SK-N-SH (cell line): Measurements from ENCODE around the gene TMEM92. TPM values are rescaled to one million over a fixed set of nuclear protein-coding genes. Genes with fewer than 3 reads are reported as not detected.
A peak's percentile ranks its signal among the peaks of the same experiment; 100 is the strongest.

Experiments used
- CTCF ChIA-PET: fragments of 300-600, 350-600 bp; formaldehyde crosslinking; extraction: SDS; loops from one replicate; lab custom pipeline; 2021; lab: Yijun Ruan, JAX
- POLR2A ChIA-PET: fragments of 350-600 bp; sonication (Branson Sonifier 250); formaldehyde crosslinking; extraction: SDS; loops from one replicate; lab custom pipeline; 2020; ENCODE audit warnings: antibody characterized with exemption, inconsistent platforms; lab: Yijun Ruan, JAX
- DNase-seq: peaks from one replicate; pipeline ENCODE4 v3.0.0; 2012
- H2AFZ ChIP-seq: fragments of 200-600 bp; sonication (generic); 2 replicates; pipeline ENCODE4 v1.8.1; 2016; ENCODE audit warnings: antibody characterized with exemption, mild to moderate bottlenecking, low read depth
- H3F3A ChIP-seq: fragments of 200-600 bp; sonication (generic); replicated peaks from 2 replicates; pipeline ENCODE3; 2016; ENCODE audit warnings: antibody characterized with exemption, mild to moderate bottlenecking; ENCODE audit not compliant: insufficient read depth
- H3K27ac ChIP-seq, 2 experiments: fragments of 200-500 bp in 1 of 2; fragments of 200-600 bp in 1 of 2; sonication (Bioruptor generic) in 1 of 2; sonication (generic), shearing (Covaris generic) in 1 of 2; 2 replicates each; pipeline versions ENCODE4 v1.5.1 to v1.6.1; 2014 to 2016; ENCODE audit warnings: low read depth in 2 of 2, inconsistent platforms in 1 of 2, low read length in 1 of 2, mild to moderate bottlenecking in 1 of 2, mixed read lengths in 1 of 2
- H3K27me3 ChIP-seq: fragments of 200-600 bp; sonication (generic), shearing (Covaris generic); 2 replicates; pipeline ENCODE4 v1.6.1; 2016; ENCODE audit warnings: mixed run types; ENCODE audit not compliant: insufficient read depth
- H3K36me3 ChIP-seq, 2 experiments: fragments of 200-500 bp in 1 of 2; fragments of 200-600 bp in 1 of 2; sonication (Bioruptor generic) in 1 of 2; sonication (generic) in 1 of 2; replicated peaks in 1 of 2; 2 replicates each; pipeline versions ENCODE3 to v1.5.1; 2014 to 2016; ENCODE audit warnings: low read length in 1 of 2, mild to moderate bottlenecking in 1 of 2; ENCODE audit not compliant: insufficient read depth in 2 of 2, control insufficient read depth in 1 of 2
- H3K4me1 ChIP-seq, 2 experiments: fragments of 200-500 bp in 1 of 2; fragments of 200-600 bp in 1 of 2; sonication (Bioruptor generic) in 1 of 2; sonication (generic), shearing (Covaris generic) in 1 of 2; 2 replicates each; pipeline versions ENCODE4 v1.5.1 to v1.6.1; 2014 to 2016; ENCODE audit warnings: low read depth in 1 of 2, low read length in 1 of 2, mixed run types in 1 of 2; ENCODE audit not compliant: insufficient read depth in 2 of 2, control insufficient read depth in 1 of 2
- H3K4me2 ChIP-seq: fragments of 200-600 bp; sonication (generic), shearing (Covaris generic); 2 replicates; pipeline ENCODE4 v1.6.1; 2017; ENCODE audit warnings: mixed run types
- H3K4me3 ChIP-seq, 2 experiments: fragments of 200-500 bp in 1 of 2; fragments of 200-600 bp in 1 of 2; sonication (Bioruptor generic) in 1 of 2; sonication (generic), shearing (Covaris generic) in 1 of 2; 2 replicates each; pipeline versions ENCODE4 v1.5.1 to v1.8.1; 2014 to 2016; ENCODE audit warnings: low read depth in 2 of 2, inconsistent platforms in 1 of 2, low read length in 1 of 2, mild to moderate bottlenecking in 1 of 2, mixed read lengths in 1 of 2, moderate library complexity in 1 of 2
- H3K79me2 ChIP-seq: fragments of 200-600 bp; sonication (generic); 2 replicates; pipeline ENCODE4 v1.8.1; 2017; ENCODE audit warnings: mild to moderate bottlenecking; ENCODE audit not compliant: insufficient read depth
- H3K9ac ChIP-seq: fragments of 200-600 bp; sonication (generic); 2 replicates; pipeline ENCODE4 v1.6.1; 2017; ENCODE audit warnings: mixed run types
- H3K9me2 ChIP-seq: fragments of 200-600 bp; sonication (generic); 2 replicates; pipeline ENCODE4 v1.6.1; 2017; ENCODE audit warnings: mixed run types
- H3K9me3 ChIP-seq: fragments of 200-600 bp; sonication (generic); 2 replicates; pipeline ENCODE4 v1.6.1; 2017; ENCODE audit warnings: mixed run types, mild to moderate bottlenecking, moderate library complexity
- H4K20me1 ChIP-seq: fragments of 200-600 bp; sonication (generic); 2 replicates; pipeline ENCODE4 v1.6.1; 2017; ENCODE audit warnings: mild to moderate bottlenecking, mixed run types; ENCODE audit not compliant: insufficient read depth
- ELF1 ChIP-seq: IDR thresholded peaks from 2 replicates; pipeline ENCODE4 v1.4.0; 2012
- EP300 ChIP-seq, 2 experiments: IDR thresholded peaks; 2 replicates each; pipeline versions ENCODE4 v1.4.0 to v1.6.1; 2012; ENCODE audit warnings: borderline replicate concordance in 1 of 2, low read depth in 1 of 2, low read length in 1 of 2
- FOSL2 ChIP-seq: IDR thresholded peaks from 2 replicates; pipeline ENCODE4 v1.4.0; 2012; ENCODE audit warnings: low read depth, mild to moderate bottlenecking, moderate library complexity, borderline replicate concordance
- MAX ChIP-seq: IDR thresholded peaks from 2 replicates; pipeline ENCODE4 v1.4.0; 2012; ENCODE audit warnings: low read depth
- MEF2A ChIP-seq: IDR thresholded peaks from 2 replicates; pipeline ENCODE4 v1.4.0; 2012; ENCODE audit warnings: low read depth, borderline replicate concordance
- NRF1 ChIP-seq: IDR thresholded peaks from 2 replicates; pipeline ENCODE4 v1.6.1; 2012; ENCODE audit warnings: low read depth, mild to moderate bottlenecking, low read length
- RFX5 ChIP-seq: IDR thresholded peaks from 2 replicates; pipeline ENCODE4 v1.6.1; 2012; ENCODE audit warnings: mild to moderate bottlenecking, improper control_type of control experiment, low read length
- SMC3 ChIP-seq: IDR thresholded peaks from 2 replicates; pipeline ENCODE4 v1.6.1; 2012; ENCODE audit warnings: low read depth, low read length, improper control_type of control experiment
- WGBS: methylation state at CpG from one replicate; pipeline ENCODE4 v1.1.6; 2017; ENCODE audit warnings: low lambda C conversion rate; 5-methylcytosine and 5-hydroxymethylcytosine counted together
- polyA plus RNA-seq, 3 experiments: library from polyadenylated mRNA; depleted of rRNA; stranded (reverse); fragments of >200 nt; gene quantifications; 2 replicates each; pipeline ENCODE4 v1.2.3, GENCODE V29; 2012
- TF ChIP-seq, protein P1 (sequence below): IDR thresholded peaks from 2 replicates; pipeline ENCODE4; 2012
- TF ChIP-seq, protein P2 (sequence below): IDR thresholded peaks from 2 replicates; pipeline ENCODE4 v1.4.0; 2012; ENCODE audit warnings: low read depth, borderline replicate concordance
- TF ChIP-seq, protein P3 (sequence below): IDR thresholded peaks from 2 replicates; pipeline ENCODE4 v1.6.1; 2012; ENCODE audit warnings: mild to moderate bottlenecking, low read depth, low read length, moderate library complexity

Gene TMEM92
- polyA plus RNA-seq, 1 of the 3 experiments (the other 2 are of a cell fraction): 0.46 TPM

GRCh38 chr17:50259477-50260324 lies 14.6 kb upstream of the TMEM92 start:
- peaks cover 17 to 31% of the 10 kb centered on the region in 2 experiments; a peak in 3 of 4 replicates for H3K4me1 ChIP-seq
- H3K27ac ChIP-seq: peak overlapping the region in 1 of 2 experiments; percentile 44; a peak in 1 of 4 replicates
- no peaks in the 10 kb centered on the region for H3K36me3 ChIP-seq
- no peak for TF ChIP-seq SMC3
- TF ChIP-seq, protein P1, sequence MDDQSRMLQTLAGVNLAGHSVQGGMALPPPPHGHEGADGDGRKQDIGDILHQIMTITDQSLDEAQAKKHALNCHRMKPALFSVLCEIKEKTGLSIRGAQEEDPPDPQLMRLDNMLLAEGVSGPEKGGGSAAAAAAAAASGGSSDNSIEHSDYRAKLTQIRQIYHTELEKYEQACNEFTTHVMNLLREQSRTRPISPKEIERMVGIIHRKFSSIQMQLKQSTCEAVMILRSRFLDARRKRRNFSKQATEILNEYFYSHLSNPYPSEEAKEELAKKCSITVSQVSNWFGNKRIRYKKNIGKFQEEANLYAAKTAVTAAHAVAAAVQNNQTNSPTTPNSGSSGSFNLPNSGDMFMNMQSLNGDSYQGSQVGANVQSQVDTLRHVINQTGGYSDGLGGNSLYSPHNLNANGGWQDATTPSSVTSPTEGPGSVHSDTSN: no peak
- TF ChIP-seq, protein P2, sequence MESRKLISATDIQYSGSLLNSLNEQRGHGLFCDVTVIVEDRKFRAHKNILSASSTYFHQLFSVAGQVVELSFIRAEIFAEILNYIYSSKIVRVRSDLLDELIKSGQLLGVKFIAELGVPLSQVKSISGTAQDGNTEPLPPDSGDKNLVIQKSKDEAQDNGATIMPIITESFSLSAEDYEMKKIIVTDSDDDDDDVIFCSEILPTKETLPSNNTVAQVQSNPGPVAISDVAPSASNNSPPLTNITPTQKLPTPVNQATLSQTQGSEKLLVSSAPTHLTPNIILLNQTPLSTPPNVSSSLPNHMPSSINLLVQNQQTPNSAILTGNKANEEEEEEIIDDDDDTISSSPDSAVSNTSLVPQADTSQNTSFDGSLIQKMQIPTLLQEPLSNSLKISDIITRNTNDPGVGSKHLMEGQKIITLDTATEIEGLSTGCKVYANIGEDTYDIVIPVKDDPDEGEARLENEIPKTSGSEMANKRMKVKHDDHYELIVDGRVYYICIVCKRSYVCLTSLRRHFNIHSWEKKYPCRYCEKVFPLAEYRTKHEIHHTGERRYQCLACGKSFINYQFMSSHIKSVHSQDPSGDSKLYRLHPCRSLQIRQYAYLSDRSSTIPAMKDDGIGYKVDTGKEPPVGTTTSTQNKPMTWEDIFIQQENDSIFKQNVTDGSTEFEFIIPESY: no peak
- no peak for TF ChIP-seq ELF1
- no peak for TF ChIP-seq MAX
- TF ChIP-seq, protein P3, sequence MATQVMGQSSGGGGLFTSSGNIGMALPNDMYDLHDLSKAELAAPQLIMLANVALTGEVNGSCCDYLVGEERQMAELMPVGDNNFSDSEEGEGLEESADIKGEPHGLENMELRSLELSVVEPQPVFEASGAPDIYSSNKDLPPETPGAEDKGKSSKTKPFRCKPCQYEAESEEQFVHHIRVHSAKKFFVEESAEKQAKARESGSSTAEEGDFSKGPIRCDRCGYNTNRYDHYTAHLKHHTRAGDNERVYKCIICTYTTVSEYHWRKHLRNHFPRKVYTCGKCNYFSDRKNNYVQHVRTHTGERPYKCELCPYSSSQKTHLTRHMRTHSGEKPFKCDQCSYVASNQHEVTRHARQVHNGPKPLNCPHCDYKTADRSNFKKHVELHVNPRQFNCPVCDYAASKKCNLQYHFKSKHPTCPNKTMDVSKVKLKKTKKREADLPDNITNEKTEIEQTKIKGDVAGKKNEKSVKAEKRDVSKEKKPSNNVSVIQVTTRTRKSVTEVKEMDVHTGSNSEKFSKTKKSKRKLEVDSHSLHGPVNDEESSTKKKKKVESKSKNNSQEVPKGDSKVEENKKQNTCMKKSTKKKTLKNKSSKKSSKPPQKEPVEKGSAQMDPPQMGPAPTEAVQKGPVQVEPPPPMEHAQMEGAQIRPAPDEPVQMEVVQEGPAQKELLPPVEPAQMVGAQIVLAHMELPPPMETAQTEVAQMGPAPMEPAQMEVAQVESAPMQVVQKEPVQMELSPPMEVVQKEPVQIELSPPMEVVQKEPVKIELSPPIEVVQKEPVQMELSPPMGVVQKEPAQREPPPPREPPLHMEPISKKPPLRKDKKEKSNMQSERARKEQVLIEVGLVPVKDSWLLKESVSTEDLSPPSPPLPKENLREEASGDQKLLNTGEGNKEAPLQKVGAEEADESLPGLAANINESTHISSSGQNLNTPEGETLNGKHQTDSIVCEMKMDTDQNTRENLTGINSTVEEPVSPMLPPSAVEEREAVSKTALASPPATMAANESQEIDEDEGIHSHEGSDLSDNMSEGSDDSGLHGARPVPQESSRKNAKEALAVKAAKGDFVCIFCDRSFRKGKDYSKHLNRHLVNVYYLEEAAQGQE: no peak
- no peak for TF ChIP-seq NRF1
- no peak for TF ChIP-seq RFX5
- TF ChIP-seq FOSL2: no peak
- no peak for TF ChIP-seq EP300 (IDR thresholded peaks at IDR 0.05; ENCODE audit: borderline replicate concordance in 1 of 2, low read depth in 1 of 2, low read length in 1 of 2)
- no peak for TF ChIP-seq MEF2A
- TF ChIP-seq, all 33 proteins: peak for 0
- H4K20me1 ChIP-seq: no peaks in the 10 kb centered on the region
- H2AFZ ChIP-seq: no peak overlapping the region
- CTCF ChIA-PET: interaction anchor here (1.0 to 6.2 kb wide), 9 partner anchors 10 to 165 kb away, joined by 3 to 47 read pairs (median 4); partner anchors contain the start of gene COL1A1
- H3K9me2 ChIP-seq: no peaks in the 10 kb centered on the region
- WGBS: 79% methylated on average over 15 of the region's 19 CpGs
- peak; percentile 39 for DNase-seq
- no peaks in the 10 kb centered on the region for H3K79me2 ChIP-seq
- H3K4me3 ChIP-seq: no peak overlapping the region
- peaks cover 8% of the 10 kb centered on the region for H3F3A ChIP-seq
- POLR2A ChIA-PET: interaction anchor here (0.7 to 0.9 kb wide), 2 partner anchors 8 to 50 kb away, joined by 3 read pairs; no protein-coding TSS in a partner anchor
- no peak overlapping the region for H3K9ac ChIP-seq
- H3K27me3 ChIP-seq: no peaks in the 10 kb centered on the region
- no peaks in the 10 kb centered on the region for H3K9me3 ChIP-seq
- peak overlapping the region; percentile 62; the same call in 1 of the 2 replicates for H3K4me2 ChIP-seq
